H9 (cell line): ENCODE results near the gene BTG3. TPM values are rescaled to one million over a fixed set of nuclear protein-coding genes. Genes with fewer than 3 reads are reported as not detected.

ENCODE experiments used
- DNase-seq: peaks from one replicate; pipeline ENCODE4 v3.0.0-alpha.2; 2017
- H2AFZ ChIP-seq: one replicate; pipeline ENCODE4 v1.6.1; 2013; ENCODE audit warnings: mild to moderate bottlenecking, low read length, control low read depth, moderate library complexity
- H2AK5ac ChIP-seq: 2 replicates; pipeline ENCODE4 v1.6.1; 2013; ENCODE audit warnings: low read length, control low read depth, mixed read lengths; ENCODE audit not compliant: insufficient read length
- H2BK120ac ChIP-seq: one replicate; pipeline ENCODE4 v1.6.1; 2013; ENCODE audit warnings: low read depth, mild to moderate bottlenecking, low read length, control low read depth, inconsistent platforms; ENCODE audit not compliant: poor library complexity, severe bottlenecking
- H2BK12ac ChIP-seq: 2 replicates; pipeline ENCODE4 v1.6.1; 2013; ENCODE audit warnings: low read length, control low read depth, mixed read lengths, low read depth; ENCODE audit not compliant: insufficient read length
- H2BK15ac ChIP-seq: 2 replicates; pipeline ENCODE4 v1.6.1; 2013; ENCODE audit warnings: low read depth, low read length, control low read depth
- H2BK20ac ChIP-seq: one replicate; pipeline ENCODE4 v1.6.1; 2013; ENCODE audit warnings: low read depth, mild to moderate bottlenecking, low read length, control low read depth, inconsistent platforms; ENCODE audit not compliant: poor library complexity, severe bottlenecking
- H2BK5ac ChIP-seq: 2 replicates; pipeline ENCODE4 v1.6.1; 2013; ENCODE audit warnings: low read length, control low read depth, mixed read lengths; ENCODE audit not compliant: insufficient read length
- H3K14ac ChIP-seq: 2 replicates; pipeline ENCODE4 v1.6.1; 2013; ENCODE audit warnings: low read length, control low read depth; ENCODE audit not compliant: insufficient read depth
- H3K18ac ChIP-seq: 2 replicates; pipeline ENCODE4 v1.6.1; 2013; ENCODE audit warnings: low read depth, mild to moderate bottlenecking, mixed read lengths, low read length, control low read depth; ENCODE audit not compliant: insufficient read length
- H3K23ac ChIP-seq: 2 replicates; pipeline ENCODE4 v1.6.1; 2013; ENCODE audit warnings: low read length, control low read depth, mixed read lengths, low read depth; ENCODE audit not compliant: insufficient read length
- H3K23me2 ChIP-seq: 2 replicates; pipeline ENCODE4 v1.6.1; 2013; ENCODE audit warnings: low read depth, mild to moderate bottlenecking, mixed read lengths, low read length, control low read depth; ENCODE audit not compliant: insufficient read length, poor library complexity, severe bottlenecking
- H3K27ac ChIP-seq: 2 replicates; pipeline ENCODE4 v1.5.1; 2013; ENCODE audit warnings: low read length, control low read depth, mixed read lengths, low read depth; ENCODE audit not compliant: insufficient read length
- H3K27me3 ChIP-seq: 2 replicates; pipeline ENCODE4 v1.6.1; 2013; ENCODE audit warnings: low read length, control low read depth, inconsistent platforms; ENCODE audit not compliant: insufficient read depth
- H3K4ac ChIP-seq: 2 replicates; pipeline ENCODE4 v1.6.1; 2013; ENCODE audit warnings: low read depth, mild to moderate bottlenecking, control low read depth, inconsistent platforms, low read length, moderate library complexity
- H3K4me1 ChIP-seq: 2 replicates; pipeline ENCODE4 v1.6.1; 2013; ENCODE audit warnings: low read length, control low read depth, inconsistent platforms; ENCODE audit not compliant: insufficient read depth
- H3K4me2 ChIP-seq: 2 replicates; pipeline ENCODE4 v1.6.1; 2013; ENCODE audit warnings: low read length, control low read depth, mixed read lengths; ENCODE audit not compliant: insufficient read length, insufficient read depth
- H3K56ac ChIP-seq: 2 replicates; pipeline ENCODE4 v1.6.1; 2013; ENCODE audit warnings: low read depth, mild to moderate bottlenecking, mixed read lengths, low read length, control low read depth; ENCODE audit not compliant: insufficient read length
- H3K79me1 ChIP-seq: 2 replicates; pipeline ENCODE4 v1.6.1; 2013; ENCODE audit warnings: low read depth, mild to moderate bottlenecking, moderate library complexity, low read length, control low read depth, inconsistent platforms; ENCODE audit not compliant: insufficient read depth, poor library complexity, severe bottlenecking
- H3K79me2 ChIP-seq: 2 replicates; pipeline ENCODE4 v1.6.1; 2013; ENCODE audit warnings: low read length, control low read depth, inconsistent platforms; ENCODE audit not compliant: insufficient read depth
- H3K9ac ChIP-seq: 2 replicates; pipeline ENCODE4 v1.6.1; 2013; ENCODE audit warnings: low read length, control low read depth, mixed read lengths; ENCODE audit not compliant: insufficient read length; ENCODE audit errors: extremely low read depth
- H3K9me3 ChIP-seq: one replicate; pipeline ENCODE4 v1.6.1; 2013; ENCODE audit warnings: low read depth, low read length, inconsistent platforms; ENCODE audit not compliant: control insufficient read depth
- H3T11ph ChIP-seq: one replicate; pipeline ENCODE4 v1.6.1; 2013; ENCODE audit warnings: mild to moderate bottlenecking, low read length, control low read depth, inconsistent platforms
- H4K20me1 ChIP-seq: one replicate; pipeline ENCODE4 v1.6.1; 2013; ENCODE audit not compliant: control insufficient read depth, insufficient read length, insufficient read depth
- H4K5ac ChIP-seq: 2 replicates; pipeline ENCODE4 v1.6.1; 2013; ENCODE audit warnings: low read depth, mild to moderate bottlenecking, mixed read lengths, low read length, control low read depth; ENCODE audit not compliant: insufficient read length
- H4K8ac ChIP-seq: replicated peaks from 2 replicates; pipeline ENCODE4 v1.6.1; 2013; ENCODE audit warnings: low read length, control low read depth, mixed read lengths, low read depth; ENCODE audit not compliant: insufficient read length
- H4K91ac ChIP-seq: 2 replicates; pipeline ENCODE4 v1.6.1; 2013; ENCODE audit warnings: low read depth, mild to moderate bottlenecking, moderate library complexity, mixed read lengths, low read length, control low read depth; ENCODE audit not compliant: insufficient read length
- H3K27ac Mint-ChIP-seq, 3 experiments: 2 replicates in 2 of 3; 3 replicates in 1 of 3; pipeline ENCODE4 v1.8.0; 2020 to 2021; ENCODE audit warnings: mixed read lengths in 3 of 3, mild to moderate bottlenecking in 1 of 3, moderate library complexity in 1 of 3
- H3K27me3 Mint-ChIP-seq: 2 replicates; pipeline ENCODE4 v1.8.0; 2021; ENCODE audit warnings: low read depth, mild to moderate bottlenecking, moderate library complexity, mixed read lengths
- H3K36me3 Mint-ChIP-seq, 3 experiments: 2 replicates in 2 of 3; 3 replicates in 1 of 3; pipeline ENCODE4 v1.8.0; 2020 to 2021; ENCODE audit warnings: low read depth in 3 of 3, mixed read lengths in 3 of 3; ENCODE audit not compliant: insufficient read depth in 1 of 3
- H3K4me1 Mint-ChIP-seq, 2 experiments: 2 replicates each; pipeline ENCODE4 v1.8.0; 2020; ENCODE audit warnings: mixed read lengths in 2 of 2
- H3K4me3 Mint-ChIP-seq, 2 experiments: 2 replicates in 1 of 2; 3 replicates in 1 of 2; pipeline ENCODE4 v1.8.0; 2020 to 2021; ENCODE audit warnings: mild to moderate bottlenecking in 2 of 2, mixed read lengths in 2 of 2, moderate library complexity in 1 of 2
- H3K9me3 Mint-ChIP-seq, 2 experiments: 2 replicates in 1 of 2; 3 replicates in 1 of 2; pipeline ENCODE4 v1.8.0; 2020; ENCODE audit warnings: mild to moderate bottlenecking in 2 of 2, mixed read lengths in 2 of 2, moderate library complexity in 1 of 2
- CTCF ChIP-seq: fragments of 200-600 bp; sonication (generic); conservative IDR thresholded peaks from 3 replicates; pipeline ENCODE4 v1.8.0; 2021; ENCODE audit warnings: antibody characterized with exemption, mild to moderate bottlenecking
- WGBS: extraction: QIAGEN DNeasy Blood & Tissue Kit; methylation state at CpG from one replicate; pipeline ENCODE4 v1.1.7; 2013; ENCODE audit warnings: missing lambda C conversion rate, low lambda C conversion rate, mixed read lengths; ENCODE audit not compliant: insufficient read length; ENCODE audit errors: extremely low coverage; 5-methylcytosine and 5-hydroxymethylcytosine counted together
- total RNA-seq: library from RNA; stranded (reverse); gene quantifications from 2 replicates; pipeline ENCODE4 v1.2.1, GENCODE V29; 2021

Gene BTG3
- total RNA-seq, 1 experiment from 2014 or later = 32.2 TPM

GRCh38 chr21:17590430-17590829, 22.3 kb downstream of the BTG3 start:
- Histone ChIP-seq H3K23me2 (no peaks in the 10 kb centered on the region), H2AK5ac (no peak overlapping the region), H3K79me1 (no peaks in the 10 kb centered on the region), H2BK120ac (no peak overlapping the region), H2BK15ac (no peak overlapping the region), H3K56ac (no peak overlapping the region), H4K20me1 (no peaks in the 10 kb centered on the region), H3K14ac (no peak overlapping the region), H3K27me3 (no peaks in the 10 kb centered on the region), H4K8ac (no peak overlapping the region), H4K5ac (no peak overlapping the region), H2BK12ac (no peak overlapping the region), H2AFZ (no peak overlapping the region), H2BK5ac (no peak overlapping the region), H3K27ac (no peak overlapping the region), H3T11ph (no peak overlapping the region), H3K9me3 (no peaks in the 10 kb centered on the region), H3K4ac (no peak overlapping the region), H3K18ac (no peak overlapping the region), H3K4me2 (no peak overlapping the region), H3K79me2 (no peaks in the 10 kb centered on the region), H3K4me1 (no peaks in the 10 kb centered on the region), H2BK20ac (no peak overlapping the region), H3K9ac (no peak overlapping the region), H3K23ac (no peak overlapping the region), H4K91ac (no peak overlapping the region)
- H3K36me3 Mint-ChIP-seq = peaks cover 8 to 23% (median 19%) of the 10 kb centered on the region in 3 experiments; a peak in 6 of 7 replicates
- no peak overlapping the region for H3K27ac Mint-ChIP-seq
- DNase-seq = no peak
- no CpG with 5 or more reads among the region's 4 CpGs for WGBS
- H3K4me1 Mint-ChIP-seq = peaks cover 0 to 2% of the 10 kb centered on the region in 2 experiments; a peak in 1 of 4 replicates
- TF ChIP-seq CTCF = no peak
- H3K9me3 Mint-ChIP-seq = 0 out of 5 replicates have a peak, but pooled peaks cover 0 to 2% of the 10 kb centered on the region in 2 experiments
- H3K4me3 Mint-ChIP-seq = no peak overlapping the region
- no peaks in the 10 kb centered on the region for H3K27me3 Mint-ChIP-seq
